Tibial nerve (tissue), 4 donors: Measurements from ENCODE around the gene EFR3B. TPM values are rescaled to one million over a fixed set of nuclear protein-coding genes. Genes with fewer than 3 reads are reported as not detected.

ENCODE experiments used
- DNase-seq, 2 donors: peaks; one replicate each; pipeline ENCODE4 v3.0.0-alpha.2; 2019; ENCODE audit warnings: low spot score in 2 of 2
- H3K27ac ChIP-seq, 4 donors: fragments of 200-600 bp; sonication (generic) in 3 of 4; one replicate each; pipeline ENCODE4 v1.5.1; 2017 to 2019; ENCODE audit warnings: mild to moderate bottlenecking in 1 of 4
- H3K27me3 ChIP-seq, 2 donors: fragments of 200-600 bp; sonication (generic) in 1 of 2; one replicate each; pipeline versions ENCODE4 v1.5.1 to v1.6.0; 2017 to 2019
- H3K36me3 ChIP-seq, 3 donors: fragments of 200-600 bp; sonication (generic); one replicate each; pipeline ENCODE4 v1.5.1; 2018 to 2019
- H3K4me1 ChIP-seq, 4 donors: fragments of 200-600 bp; sonication (generic) in 3 of 4; one replicate each; pipeline ENCODE4 v1.5.1; 2017 to 2019
- H3K4me3 ChIP-seq, 4 donors: fragments of 200-600 bp; sonication (generic) in 3 of 4; one replicate each; pipeline ENCODE4 v1.5.1; 2017 to 2019; ENCODE audit warnings: mild to moderate bottlenecking in 1 of 4, moderate library complexity in 1 of 4
- H3K9me3 ChIP-seq, 4 donors: fragments of 200-600 bp; sonication (generic) in 3 of 4; one replicate each; pipeline ENCODE4 v1.5.1; 2017 to 2019
- EP300 ChIP-seq, 2 donors: sonication (generic); formaldehyde crosslinking; IDR thresholded peaks; one replicate each; pipeline ENCODE4 v1.6.1; 2017; ENCODE audit warnings: antibody characterized with exemption in 2 of 2, mild to moderate bottlenecking in 1 of 2
- POLR2A ChIP-seq, 2 donors: fragments of 450-650 bp; IDR thresholded peaks; one replicate each; pipeline ENCODE4 v1.6.1; 2017; ENCODE audit warnings: antibody characterized with exemption in 2 of 2, mild to moderate bottlenecking in 2 of 2, moderate library complexity in 2 of 2
- WGBS, 2 donors: methylation state at CpG; one replicate each; pipeline ENCODE4 v1.1.5; 2018; 5-methylcytosine and 5-hydroxymethylcytosine counted together
- total RNA-seq, 4 donors: library from RNA; depleted of rRNA; stranded (reverse); fragments of >200 nt; gene quantifications; one replicate each; pipeline ENCODE4 v1.1.0, GENCODE V29; 2016
- TF ChIP-seq, protein P1 (sequence below), 5 experiments: fragments of 200-600 bp in 3 of 5; fragments of 450-650 bp in 2 of 5; sonication (generic) in 3 of 5; IDR thresholded peaks; one replicate each; pipeline ENCODE4 v1.5.1; 2016 to 2019; ENCODE audit warnings: antibody characterized with exemption in 5 of 5, mild to moderate bottlenecking in 3 of 5, moderate library complexity in 2 of 5

The EFR3B gene
- total RNA-seq, 4 donors from 2014 or later, result 5.4 to 7.1 (median 5.7) TPM

DNA sequence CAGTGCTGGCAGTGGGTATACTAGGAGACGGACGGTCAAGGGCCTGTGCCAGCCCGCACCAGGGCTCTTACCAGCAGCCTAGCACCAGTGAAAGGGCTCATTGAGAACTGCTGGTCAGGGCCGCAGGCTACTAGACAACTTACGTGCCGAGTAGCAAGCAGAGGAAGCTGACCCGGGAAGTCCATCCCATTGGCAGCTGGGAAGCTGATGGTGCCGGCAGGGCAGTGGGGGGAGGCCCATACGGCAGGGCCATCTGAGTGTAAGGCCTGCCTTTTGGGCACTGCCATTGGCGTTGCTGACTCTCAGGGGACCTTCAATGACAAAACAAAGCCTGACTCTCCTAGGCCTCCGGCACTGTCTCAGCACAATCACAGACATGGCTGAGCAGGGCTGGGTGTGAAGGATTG lies 20.6 kb downstream of the EFR3B start:
- Histone ChIP-seq H3K4me3 (no peak overlapping the region), H3K27ac (peak overlapping the region; percentile 16 to 89 (median 74)), H3K27me3 (no peaks in the 10 kb centered on the region), H3K36me3 (no peaks in the 10 kb centered on the region), H3K9me3 (peaks cover 0 to 9% (median 0%) of the 10 kb centered on the region in 4 donors), H3K4me1 (peaks cover 0 to 20% (median 6%) of the 10 kb centered on the region in 4 donors)
- no peak for DNase-seq
- 31 to 61% methylated on average over 11 of the region's 11 CpGs for WGBS, 2 donors
- TF ChIP-seq, protein P1, sequence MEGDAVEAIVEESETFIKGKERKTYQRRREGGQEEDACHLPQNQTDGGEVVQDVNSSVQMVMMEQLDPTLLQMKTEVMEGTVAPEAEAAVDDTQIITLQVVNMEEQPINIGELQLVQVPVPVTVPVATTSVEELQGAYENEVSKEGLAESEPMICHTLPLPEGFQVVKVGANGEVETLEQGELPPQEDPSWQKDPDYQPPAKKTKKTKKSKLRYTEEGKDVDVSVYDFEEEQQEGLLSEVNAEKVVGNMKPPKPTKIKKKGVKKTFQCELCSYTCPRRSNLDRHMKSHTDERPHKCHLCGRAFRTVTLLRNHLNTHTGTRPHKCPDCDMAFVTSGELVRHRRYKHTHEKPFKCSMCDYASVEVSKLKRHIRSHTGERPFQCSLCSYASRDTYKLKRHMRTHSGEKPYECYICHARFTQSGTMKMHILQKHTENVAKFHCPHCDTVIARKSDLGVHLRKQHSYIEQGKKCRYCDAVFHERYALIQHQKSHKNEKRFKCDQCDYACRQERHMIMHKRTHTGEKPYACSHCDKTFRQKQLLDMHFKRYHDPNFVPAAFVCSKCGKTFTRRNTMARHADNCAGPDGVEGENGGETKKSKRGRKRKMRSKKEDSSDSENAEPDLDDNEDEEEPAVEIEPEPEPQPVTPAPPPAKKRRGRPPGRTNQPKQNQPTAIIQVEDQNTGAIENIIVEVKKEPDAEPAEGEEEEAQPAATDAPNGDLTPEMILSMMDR (IDR thresholded peaks at IDR 0.05), result no peak
- peak in 1 of 2 donors; percentile 51 for TF ChIP-seq EP300 (IDR thresholded peaks at IDR 0.05)

DNA sequence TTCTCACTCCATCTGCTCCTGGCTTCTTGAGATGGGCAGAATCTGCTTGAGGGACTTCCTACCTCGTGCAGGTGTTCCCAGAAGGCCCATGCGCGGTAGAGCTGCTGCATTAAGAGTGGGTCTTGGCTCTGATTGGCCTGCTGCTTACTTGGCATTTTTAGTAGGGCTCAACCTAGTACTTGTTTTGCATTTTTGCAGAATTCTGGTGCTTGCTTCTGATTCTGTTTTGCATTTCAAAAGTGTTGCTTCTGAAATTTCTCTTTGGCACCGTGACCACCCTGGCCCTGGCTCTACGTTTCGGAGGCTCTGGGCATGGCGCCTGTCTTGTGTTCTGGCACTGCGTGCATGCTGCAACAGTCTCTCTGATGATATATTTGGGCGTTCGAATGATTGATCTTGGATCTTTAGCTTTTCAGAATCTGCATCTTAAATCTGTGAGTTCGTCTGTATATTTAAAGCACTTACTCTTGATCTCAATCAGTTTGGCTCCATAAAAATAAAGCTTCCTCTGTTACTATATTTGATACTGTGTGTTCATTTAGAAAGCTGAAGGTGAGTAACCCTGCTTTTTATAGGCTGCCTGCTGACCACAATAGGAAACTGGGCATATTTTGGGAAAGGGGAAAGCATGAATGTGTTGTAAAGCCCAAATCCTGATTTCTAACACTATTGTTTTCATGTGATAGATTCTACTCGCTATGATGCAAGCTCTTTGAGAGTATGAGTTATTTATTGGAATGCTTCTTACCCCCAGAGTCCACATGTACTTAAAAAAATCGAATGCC lies 22.2 kb downstream of the EFR3B start:
- Histone ChIP-seq H3K27ac (peak overlapping the region in 2 of 4 donors; percentile 82 to 89), H3K9me3 (peaks cover 0 to 9% (median 0%) of the 10 kb centered on the region in 4 donors), H3K27me3 (no peaks in the 10 kb centered on the region), H3K4me1 (peaks cover 0 to 20% (median 6%) of the 10 kb centered on the region in 4 donors), H3K36me3 (no peaks in the 10 kb centered on the region), H3K4me3 (no peak overlapping the region)
- no peak for TF ChIP-seq POLR2A (IDR thresholded peaks at IDR 0.05)
- TF ChIP-seq EP300 (IDR thresholded peaks at IDR 0.05), result no peak
- TF ChIP-seq, protein P1 (IDR thresholded peaks at IDR 0.05), result no peak
- no peak for DNase-seq
- 56% methylated on average over 13 of the region's 13 CpGs for WGBS, 2 donors

DNA sequence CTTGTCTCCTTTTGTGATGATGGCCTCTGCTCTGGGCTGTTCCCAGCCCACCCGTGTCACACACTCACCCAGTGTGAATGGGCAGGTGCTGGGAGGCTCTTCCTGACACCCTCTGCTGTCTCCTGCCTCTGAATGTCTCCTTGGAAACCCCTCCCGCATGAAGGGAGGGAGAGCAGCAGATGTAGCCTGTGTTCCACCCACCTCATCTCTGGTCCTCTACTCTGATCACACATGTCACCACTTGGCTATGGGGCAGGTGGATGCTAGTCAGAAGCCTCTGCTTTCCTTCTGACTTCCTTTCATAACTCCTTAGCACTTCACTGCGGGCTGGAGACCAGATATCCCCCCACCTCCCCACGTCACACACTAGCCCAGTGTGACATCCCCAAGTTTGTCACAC lies 23.9 kb downstream of the EFR3B start:
- Histone ChIP-seq H3K36me3 (no peaks in the 10 kb centered on the region), H3K4me1 (peaks cover 0 to 20% (median 6%) of the 10 kb centered on the region in 4 donors), H3K9me3 (peaks cover 0 to 9% (median 0%) of the 10 kb centered on the region in 4 donors), H3K27ac (no peak overlapping the region), H3K27me3 (no peaks in the 10 kb centered on the region), H3K4me3 (no peak overlapping the region)
- WGBS, 2 donors, result 94 to 95% methylated on average over 4 of the region's 4 CpGs
- TF ChIP-seq, protein P1 (IDR thresholded peaks at IDR 0.05), result no peak
- TF ChIP-seq EP300 (IDR thresholded peaks at IDR 0.05), result no peak
- no peak for TF ChIP-seq POLR2A (IDR thresholded peaks at IDR 0.05)
- no peak for DNase-seq

DNA sequence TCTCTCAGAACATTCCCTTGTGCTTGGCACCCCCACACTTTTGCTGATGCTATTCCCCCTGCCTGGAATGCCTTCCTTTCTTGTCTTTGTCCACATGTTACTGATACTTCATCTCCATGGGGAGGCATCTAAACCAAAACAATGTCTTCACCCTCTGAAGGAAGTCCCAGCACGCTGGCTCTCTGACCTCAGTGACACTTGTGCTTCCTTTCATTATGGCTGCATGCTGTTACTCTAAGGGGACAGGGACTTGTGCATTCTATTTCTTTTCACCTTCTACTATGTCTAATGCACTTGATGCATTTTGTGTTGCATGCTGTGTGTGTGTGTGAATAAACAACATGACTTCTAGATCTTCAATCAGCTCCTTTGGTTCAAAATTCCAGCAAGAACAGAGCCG lies 24.6 kb downstream of the EFR3B start:
- Histone ChIP-seq H3K4me3 (no peak overlapping the region), H3K36me3 (no peaks in the 10 kb centered on the region), H3K27me3 (no peaks in the 10 kb centered on the region), H3K9me3 (peaks cover 0 to 9% (median 0%) of the 10 kb centered on the region in 4 donors), H3K4me1 (peaks cover 0 to 20% (median 6%) of the 10 kb centered on the region in 4 donors), H3K27ac (no peak overlapping the region)
- TF ChIP-seq POLR2A (IDR thresholded peaks at IDR 0.05), result no peak
- no peak for DNase-seq
- 92 to 95% methylated on average over 2 of the region's 2 CpGs for WGBS, 2 donors

DNA sequence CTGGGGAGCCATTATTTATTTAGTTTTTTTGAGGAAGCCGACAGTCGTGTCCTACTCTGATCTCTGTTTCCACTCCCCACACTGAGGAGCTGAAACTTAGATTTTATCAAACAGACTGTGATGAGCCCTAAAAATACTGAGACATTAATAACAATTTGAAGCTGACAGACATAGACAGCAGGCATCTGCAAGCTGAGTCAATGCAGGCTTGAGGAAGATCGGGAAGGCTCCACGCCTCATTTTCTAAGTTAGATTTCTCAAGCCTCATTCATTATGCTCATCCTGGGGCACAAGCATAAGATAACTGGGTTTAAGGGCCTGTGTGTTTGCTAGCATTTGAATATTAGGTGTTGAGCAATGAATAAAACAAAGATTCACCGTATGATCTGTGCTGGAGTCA lies 26.3 kb downstream of the EFR3B start:
- H3K36me3 ChIP-seq, result no peaks in the 10 kb centered on the region
- peaks cover 0 to 13% (median 6%) of the 10 kb centered on the region in 4 donors for H3K4me1 ChIP-seq
- peaks cover 0 to 9% (median 0%) of the 10 kb centered on the region in 4 donors for H3K9me3 ChIP-seq
- whole genome bisulfite sequencing, 2 donors, result 79% methylated on average over 5 of the region's 5 CpGs
- H3K4me3 ChIP-seq, result no peak overlapping the region
- no peak overlapping the region for H3K27ac ChIP-seq
- TF ChIP-seq EP300 (IDR thresholded peaks at IDR 0.05) (no peak), POLR2A (IDR thresholded peaks at IDR 0.05) (no peak)
- TF ChIP-seq, protein P1 (IDR thresholded peaks at IDR 0.05), result no peak
- DNase-seq, result no peak
- no peaks in the 10 kb centered on the region for H3K27me3 ChIP-seq
